Panc1 (cell line): ENCODE data around the gene LBHD1. TPM values are rescaled to one million over a fixed set of nuclear protein-coding genes. Genes with fewer than 3 reads are reported as not detected.

Experiments used
- ATAC-seq: fragments of 200-7000 bp; cut with Tn5 transposase; 2 replicates; pipeline ENCODE4 v1.9.1; 2020; ENCODE audit warnings: mild to moderate bottlenecking, moderate library complexity
- BruUV-seq: library from RNA; stranded (reverse); fragments of 400-500 nt; replicated peaks from 2 replicates; lab custom pipeline; 2021; lab: Mats Ljungman, UMichigan
- CTCF ChIA-PET: fragments of 300-600 bp; sonication (Branson Sonifier 250); formaldehyde crosslinking; loops from one replicate; lab custom pipeline; 2022; ENCODE audit warnings: antibody characterized with exemption; lab: Charles Lee
- POLR2A ChIA-PET: fragments of 300-600 bp; sonication (Branson Sonifier 250); formaldehyde crosslinking; loops from one replicate; lab custom pipeline; 2022; ENCODE audit warnings: antibody characterized with exemption; lab: Charles Lee
- DNase-seq: peaks from one replicate; pipeline ENCODE4 v3.0.0-alpha.2; 2010; ENCODE audit warnings: low read depth, low spot score
- H3K27ac ChIP-seq: 2 replicates; pipeline ENCODE4 v1.5.1; 2011; ENCODE audit warnings: mild to moderate bottlenecking, low read length, inconsistent platforms
- H3K27me3 ChIP-seq: fragments of 200-500 bp; sonication (Bioruptor generic); 2 replicates; pipeline ENCODE4 v1.6.0; 2014; ENCODE audit warnings: low read length, inconsistent platforms; ENCODE audit not compliant: control insufficient read depth, insufficient read depth
- H3K36me3 ChIP-seq: fragments of 200-500 bp; sonication (Bioruptor generic); 2 replicates; pipeline ENCODE4 v1.5.1; 2014; ENCODE audit warnings: inconsistent platforms, mild to moderate bottlenecking, low read length, moderate library complexity; ENCODE audit not compliant: control insufficient read depth, insufficient read depth
- H3K4me1 ChIP-seq: 2 replicates; pipeline ENCODE4 v1.5.1; 2011; ENCODE audit warnings: inconsistent platforms, mild to moderate bottlenecking, low read length, moderate library complexity; ENCODE audit not compliant: control insufficient read depth, insufficient read depth
- H3K4me3 ChIP-seq, 2 experiments: 2 replicates each; pipeline ENCODE4 v1.5.1; 2011 to 2012; ENCODE audit warnings: low read depth in 2 of 2, low read length in 2 of 2, mild to moderate bottlenecking in 2 of 2, inconsistent platforms in 1 of 2, moderate library complexity in 1 of 2
- H3K9me3 ChIP-seq: fragments of 200-500 bp; sonication (Bioruptor generic); 2 replicates; pipeline ENCODE4 v1.5.1; 2014; ENCODE audit warnings: low read depth, mild to moderate bottlenecking, inconsistent platforms, low read length, moderate library complexity; ENCODE audit not compliant: control insufficient read depth, insufficient read depth
- POLR2AphosphoS5 ChIP-seq: IDR thresholded peaks from 2 replicates; pipeline ENCODE4 v1.6.1; 2012; ENCODE audit warnings: mild to moderate bottlenecking, low read depth, low read length, moderate library complexity
- SIN3A ChIP-seq: IDR thresholded peaks from 2 replicates; pipeline ENCODE4 v1.6.1; 2012; ENCODE audit warnings: low read depth, mild to moderate bottlenecking, low read length, moderate library complexity, borderline replicate concordance; ENCODE audit not compliant: insufficient read depth
- TCF7L2 ChIP-seq: IDR thresholded peaks from 2 replicates; pipeline ENCODE4 v1.6.1; 2011; ENCODE audit warnings: mild to moderate bottlenecking, low read depth, low read length, inconsistent platforms
- in situ Hi-C: cut with HindIII; loops from 2 replicates; pipeline ENCODE4 v1.10.0; 2016; ENCODE audit warnings: low sequenced_read_pairs, low pct_unique_long_range_greater_than_20kb
- intact Hi-C: fragments of 100-400 bp; cut with micrococcal nuclease; formaldehyde crosslinking; loops from one replicate; pipeline ENCODE4 v1.10.0; 2022; ENCODE audit not compliant: unreplicated experiment
- total RNA-seq: library from RNA; stranded (reverse); gene quantifications from one replicate; pipeline ENCODE4 v1.2.1, GENCODE V29; 2021; ENCODE audit not compliant: unreplicated experiment
- TF ChIP-seq, protein P1 (sequence below): fragments of 450-650 bp; IDR thresholded peaks from 2 replicates; pipeline ENCODE4 v1.5.1; 2017; ENCODE audit warnings: mild to moderate bottlenecking
- TF ChIP-seq, protein P2 (sequence below), 2 experiments: IDR thresholded peaks; 2 replicates each; pipeline ENCODE4 v1.6.1; 2011 to 2012; ENCODE audit warnings: low read depth in 2 of 2, control low read depth in 1 of 2, low read length in 1 of 2, mild to moderate bottlenecking in 1 of 2, moderate library complexity in 1 of 2; ENCODE audit not compliant: insufficient read depth in 1 of 2

The LBHD1 gene
- total RNA-seq, 1 experiment from 2014 or later = 15.5 TPM

DNA sequence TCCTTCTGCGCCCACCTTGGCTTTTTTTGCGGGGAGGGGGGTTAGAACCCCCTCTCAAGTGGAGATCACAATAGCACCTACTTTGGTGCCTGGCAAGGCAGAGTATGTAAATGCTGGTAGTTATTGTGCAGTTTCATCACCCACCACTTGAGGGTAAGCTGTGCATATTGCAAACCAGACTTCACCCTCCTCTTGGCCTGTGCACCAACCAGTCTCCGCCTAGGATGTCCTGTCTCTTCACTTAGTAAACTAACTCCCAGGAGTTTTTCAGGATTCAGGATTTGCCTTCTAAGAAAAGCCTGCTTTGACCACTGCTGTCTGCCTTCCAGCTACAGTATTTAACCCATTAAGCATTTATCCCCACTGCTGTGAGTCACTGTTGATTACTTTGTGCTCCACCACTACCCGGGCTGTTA lies 8.8 kb upstream of the LBHD1 start:
- H3K27ac ChIP-seq = peak overlapping the region; percentile 42; the same call in 1 of the 2 replicates
- no TSS peak for BruUV-seq
- no peaks in the 10 kb centered on the region; the same call in 1 of the 2 replicates for H3K36me3 ChIP-seq
- TF ChIP-seq, protein P1, sequence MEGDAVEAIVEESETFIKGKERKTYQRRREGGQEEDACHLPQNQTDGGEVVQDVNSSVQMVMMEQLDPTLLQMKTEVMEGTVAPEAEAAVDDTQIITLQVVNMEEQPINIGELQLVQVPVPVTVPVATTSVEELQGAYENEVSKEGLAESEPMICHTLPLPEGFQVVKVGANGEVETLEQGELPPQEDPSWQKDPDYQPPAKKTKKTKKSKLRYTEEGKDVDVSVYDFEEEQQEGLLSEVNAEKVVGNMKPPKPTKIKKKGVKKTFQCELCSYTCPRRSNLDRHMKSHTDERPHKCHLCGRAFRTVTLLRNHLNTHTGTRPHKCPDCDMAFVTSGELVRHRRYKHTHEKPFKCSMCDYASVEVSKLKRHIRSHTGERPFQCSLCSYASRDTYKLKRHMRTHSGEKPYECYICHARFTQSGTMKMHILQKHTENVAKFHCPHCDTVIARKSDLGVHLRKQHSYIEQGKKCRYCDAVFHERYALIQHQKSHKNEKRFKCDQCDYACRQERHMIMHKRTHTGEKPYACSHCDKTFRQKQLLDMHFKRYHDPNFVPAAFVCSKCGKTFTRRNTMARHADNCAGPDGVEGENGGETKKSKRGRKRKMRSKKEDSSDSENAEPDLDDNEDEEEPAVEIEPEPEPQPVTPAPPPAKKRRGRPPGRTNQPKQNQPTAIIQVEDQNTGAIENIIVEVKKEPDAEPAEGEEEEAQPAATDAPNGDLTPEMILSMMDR = peak; percentile 84; the same call in 1 of the 2 replicates
- TF ChIP-seq, protein P2, sequence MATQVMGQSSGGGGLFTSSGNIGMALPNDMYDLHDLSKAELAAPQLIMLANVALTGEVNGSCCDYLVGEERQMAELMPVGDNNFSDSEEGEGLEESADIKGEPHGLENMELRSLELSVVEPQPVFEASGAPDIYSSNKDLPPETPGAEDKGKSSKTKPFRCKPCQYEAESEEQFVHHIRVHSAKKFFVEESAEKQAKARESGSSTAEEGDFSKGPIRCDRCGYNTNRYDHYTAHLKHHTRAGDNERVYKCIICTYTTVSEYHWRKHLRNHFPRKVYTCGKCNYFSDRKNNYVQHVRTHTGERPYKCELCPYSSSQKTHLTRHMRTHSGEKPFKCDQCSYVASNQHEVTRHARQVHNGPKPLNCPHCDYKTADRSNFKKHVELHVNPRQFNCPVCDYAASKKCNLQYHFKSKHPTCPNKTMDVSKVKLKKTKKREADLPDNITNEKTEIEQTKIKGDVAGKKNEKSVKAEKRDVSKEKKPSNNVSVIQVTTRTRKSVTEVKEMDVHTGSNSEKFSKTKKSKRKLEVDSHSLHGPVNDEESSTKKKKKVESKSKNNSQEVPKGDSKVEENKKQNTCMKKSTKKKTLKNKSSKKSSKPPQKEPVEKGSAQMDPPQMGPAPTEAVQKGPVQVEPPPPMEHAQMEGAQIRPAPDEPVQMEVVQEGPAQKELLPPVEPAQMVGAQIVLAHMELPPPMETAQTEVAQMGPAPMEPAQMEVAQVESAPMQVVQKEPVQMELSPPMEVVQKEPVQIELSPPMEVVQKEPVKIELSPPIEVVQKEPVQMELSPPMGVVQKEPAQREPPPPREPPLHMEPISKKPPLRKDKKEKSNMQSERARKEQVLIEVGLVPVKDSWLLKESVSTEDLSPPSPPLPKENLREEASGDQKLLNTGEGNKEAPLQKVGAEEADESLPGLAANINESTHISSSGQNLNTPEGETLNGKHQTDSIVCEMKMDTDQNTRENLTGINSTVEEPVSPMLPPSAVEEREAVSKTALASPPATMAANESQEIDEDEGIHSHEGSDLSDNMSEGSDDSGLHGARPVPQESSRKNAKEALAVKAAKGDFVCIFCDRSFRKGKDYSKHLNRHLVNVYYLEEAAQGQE (IDR thresholded peaks at IDR 0.05; ENCODE audit: insufficient read depth in 1 of 2, low read depth in 2 of 2, low read length in 1 of 2) = no peak
- H3K27me3 ChIP-seq = no peaks in the 10 kb centered on the region
- POLR2A ChIA-PET = interaction anchor here (0.6 to 0.8 kb wide), 2 partner anchors 10 to 95 kb away, joined by 4 to 6 read pairs; no protein-coding TSS in a partner anchor
- CTCF ChIA-PET = interaction anchor here (0.6 to 1.4 kb wide), 7 partner anchors 25 to 185 kb away, joined by 3 to 8 read pairs (median 4); partner anchors contain the start of gene ZBTB3
- no peak overlapping the region for H3K4me3 ChIP-seq
- peaks cover 11% of the 10 kb centered on the region for H3K4me1 ChIP-seq
- intact Hi-C loops (no loop called here), in situ Hi-C loops (no loop called here)
- peak; percentile 93 for ATAC-seq
- DNase-seq = no peak
- H3K9me3 ChIP-seq = no peaks in the 10 kb centered on the region

DNA sequence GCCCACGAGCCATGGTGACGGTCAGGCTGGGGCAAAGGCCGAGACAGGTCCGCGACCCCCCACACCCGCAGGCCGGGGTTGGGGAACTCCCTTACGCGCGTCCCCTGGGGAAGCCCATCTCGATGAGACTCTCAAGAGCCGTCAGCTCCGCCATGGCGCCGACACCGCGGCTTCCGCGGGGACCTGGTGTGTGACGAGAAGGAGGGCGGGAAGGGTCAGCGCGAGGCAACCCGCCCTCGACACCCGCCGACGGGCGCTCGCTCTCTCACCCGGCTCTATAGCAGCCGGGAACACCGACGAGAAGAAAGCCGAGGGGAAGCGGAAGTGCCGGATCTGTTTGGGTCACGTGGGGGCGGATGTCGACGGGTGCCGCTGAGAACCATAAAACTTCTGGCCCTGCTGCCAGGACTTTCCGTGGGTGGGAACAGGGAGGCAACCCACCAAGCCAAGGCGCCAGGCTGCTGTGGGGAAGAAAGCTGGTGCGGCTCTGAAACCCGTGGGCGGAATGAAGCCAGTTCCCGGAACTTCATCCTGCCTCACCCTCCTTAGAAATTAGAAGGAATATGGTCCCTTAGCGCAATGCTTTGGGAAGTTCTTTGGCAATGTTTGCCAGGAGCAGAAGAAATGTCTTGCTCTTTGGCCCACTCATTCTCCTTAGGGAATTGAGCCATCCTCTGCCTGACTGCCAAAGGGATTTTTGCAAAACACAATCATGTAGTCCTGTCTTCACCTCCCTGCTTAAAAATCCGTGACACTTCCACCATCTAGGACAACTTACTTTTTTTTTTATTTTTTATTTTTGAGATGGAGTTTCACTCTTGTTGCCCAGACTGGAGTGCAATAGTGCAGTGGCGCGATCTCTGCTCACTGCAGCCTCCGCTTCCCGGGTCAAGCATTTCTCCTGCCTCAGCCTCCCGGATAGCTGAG lies 7.0 kb upstream of the LBHD1 start, which contains the start of gene UBXN1:
Gene UBXN1, minus strand, starts transcription at position 304 of the 927 bp plus-strand sequence. Its CDS starts 150 bp downstream, at position 154.
- ATAC-seq = peak; percentile 90

More for the DNA sequence above, 7.0 kb upstream of the LBHD1 start, which contains the start of gene UBXN1:
- Histone ChIP-seq H3K27me3 (no peaks in the 10 kb centered on the region), H3K4me3 (peak within 1 kb of the TSS; percentile 82 to 87), H3K9me3 (no peaks in the 10 kb centered on the region), H3K27ac (peak within 1 kb of the TSS; percentile 82), H3K4me1 (peaks cover 11% of the 10 kb centered on the region), H3K36me3 (no peaks in the 10 kb centered on the region; the same call in 1 of the 2 replicates)
- TSS peak; percentile 84 for BruUV-seq
- ChIA-PET POLR2A (no interaction called here), CTCF (no interaction called here)
- no peak for DNase-seq
- intact Hi-C loops = no loop called here
- peak; percentile 44; the same call in 1 of the 2 replicates for TF ChIP-seq SIN3A
- TF ChIP-seq TCF7L2 = peak; percentile 67
- TF ChIP-seq, protein P1 = no peak
- TF ChIP-seq POLR2AphosphoS5 = peak; percentile 80
- TF ChIP-seq, protein P2 (IDR thresholded peaks at IDR 0.05; ENCODE audit: insufficient read depth in 1 of 2, low read depth in 2 of 2, low read length in 1 of 2) = peak in 1 of 2 experiments; percentile 33; a peak in 1 of 4 replicates
- in situ Hi-C loops = no loop called here
